T-helper 17 cell (primary cell): Measurements from ENCODE around the gene FEZF1. TPM values are rescaled to one million over a fixed set of nuclear protein-coding genes. Genes with fewer than 3 reads are reported as not detected.

ENCODE experiments used
- ATAC-seq: fragments of 150-1000 bp; cut with Tn5 transposase; 2 replicates; pipeline ENCODE4 v1.10.0; 2021; ENCODE audit warnings: mild to moderate bottlenecking, moderate library complexity
- DNase-seq, 3 donors: peaks; one replicate each; pipeline versions ENCODE4 v3.0.0 to v3.0.0-alpha.2; 2020 to 2021
- H3K9me3 ChIP-seq: one replicate; pipeline ENCODE4 v1.7.0; 2013; ENCODE audit warnings: low read length, mild to moderate bottlenecking; ENCODE audit not compliant: control insufficient read depth, poor library complexity, severe bottlenecking
- H3K27ac Mint-ChIP-seq: one replicate; pipeline ENCODE4 v1.8.0; 2022; ENCODE audit warnings: mild to moderate bottlenecking, moderate library complexity, mixed read lengths
- H3K27me3 Mint-ChIP-seq: one replicate; pipeline ENCODE4 v1.8.0; 2022; ENCODE audit warnings: mixed read lengths
- H3K36me3 Mint-ChIP-seq: one replicate; pipeline ENCODE4 v1.8.0; 2022; ENCODE audit warnings: low read depth, mixed read lengths
- H3K4me1 Mint-ChIP-seq: one replicate; pipeline ENCODE4 v1.8.0; 2022; ENCODE audit warnings: mild to moderate bottlenecking, mixed read lengths
- H3K4me3 Mint-ChIP-seq: one replicate; pipeline ENCODE4 v1.8.0; 2022; ENCODE audit warnings: mild to moderate bottlenecking, moderate library complexity, mixed read lengths
- total RNA-seq, 4 donors: library from RNA in 2 of 4; stranded (reverse) in 2 of 4; gene quantifications; one replicate each; pipeline ENCODE4 v1.2.3 and lab custom pipeline; 2022 to 2026

FEZF1 gene
- total RNA-seq (not detected), total RNA-seq (lab: John Stamatoyannopoulos, UW) (0 reads per million in 2 donors)

DNA sequence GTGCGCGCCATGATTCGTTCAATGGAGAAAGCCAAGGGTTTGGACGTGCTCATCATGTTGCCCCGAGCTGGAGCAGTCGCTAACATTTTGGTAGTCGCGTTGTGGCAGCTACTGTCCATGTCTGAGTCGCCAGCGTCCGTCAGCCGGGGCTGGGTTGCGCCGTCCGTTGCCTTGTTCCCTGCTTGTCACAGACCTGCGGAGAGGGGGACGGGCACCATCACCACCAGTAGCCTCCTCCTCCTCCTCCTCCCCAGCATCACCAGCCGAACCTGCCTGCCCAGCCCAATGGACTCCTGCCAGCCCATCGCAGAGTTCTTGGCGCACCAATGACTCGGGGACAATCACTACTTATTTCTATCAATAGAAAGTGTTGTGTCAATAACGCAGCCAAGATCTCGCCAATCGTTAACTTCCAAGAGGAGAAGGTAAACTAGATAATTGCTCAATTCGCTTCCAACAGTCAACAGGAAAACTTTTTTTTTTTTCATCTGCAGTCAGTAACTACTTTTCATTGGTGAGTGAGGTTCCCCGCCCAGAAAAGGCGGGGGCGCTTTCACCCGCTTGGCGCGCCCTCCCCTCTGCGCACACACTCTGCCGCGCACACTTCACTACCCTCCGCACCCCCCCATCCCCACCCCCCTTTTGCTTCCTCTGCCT is at the start of gene FEZF1:
FEZF1 (minus strand) TSS at position 432 of the 657 bp plus-strand sequence; CDS start at position 119, 313 bp downstream.
- H3K27ac Mint-ChIP-seq = no peak within 1 kb of the TSS
- no peaks in the 10 kb centered on the region for H3K4me1 Mint-ChIP-seq
- peak within 1 kb of the TSS; percentile 15 for H3K4me3 Mint-ChIP-seq
- no peak for DNase-seq
- ATAC-seq = no peak
- H3K27me3 Mint-ChIP-seq = peaks cover 73% of the 10 kb centered on the region
- H3K36me3 Mint-ChIP-seq = peaks cover 4% of the 10 kb centered on the region
- no peaks in the 10 kb centered on the region for H3K9me3 ChIP-seq

DNA sequence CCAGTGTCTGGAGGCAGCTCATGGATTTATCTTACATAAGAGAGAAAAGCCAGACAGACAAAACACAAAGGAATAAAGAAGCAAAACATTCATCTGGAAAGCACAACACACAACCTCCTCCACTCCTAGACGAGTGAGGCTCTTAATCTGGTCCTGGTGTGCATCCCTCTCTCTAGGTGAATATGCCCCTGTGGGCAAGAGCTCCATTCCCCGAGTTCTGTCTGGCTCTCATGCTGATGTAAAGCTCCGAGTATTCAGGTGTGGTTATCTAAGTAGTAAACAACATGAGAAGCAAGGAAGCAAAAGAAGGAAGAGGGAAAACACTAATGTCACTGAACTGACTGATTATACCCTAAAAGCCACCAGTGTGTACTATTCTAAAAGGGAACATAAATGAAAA is 47.9 kb upstream of the FEZF1 start:
- ATAC-seq (no peak), DNase-seq (no peak)
- no peaks in the 10 kb centered on the region for H3K9me3 ChIP-seq
- H3K36me3 Mint-ChIP-seq = no peaks in the 10 kb centered on the region
- no peak overlapping the region for H3K27ac Mint-ChIP-seq
- no peaks in the 10 kb centered on the region for H3K27me3 Mint-ChIP-seq
- H3K4me1 Mint-ChIP-seq = no peaks in the 10 kb centered on the region
- no peak overlapping the region for H3K4me3 Mint-ChIP-seq

DNA sequence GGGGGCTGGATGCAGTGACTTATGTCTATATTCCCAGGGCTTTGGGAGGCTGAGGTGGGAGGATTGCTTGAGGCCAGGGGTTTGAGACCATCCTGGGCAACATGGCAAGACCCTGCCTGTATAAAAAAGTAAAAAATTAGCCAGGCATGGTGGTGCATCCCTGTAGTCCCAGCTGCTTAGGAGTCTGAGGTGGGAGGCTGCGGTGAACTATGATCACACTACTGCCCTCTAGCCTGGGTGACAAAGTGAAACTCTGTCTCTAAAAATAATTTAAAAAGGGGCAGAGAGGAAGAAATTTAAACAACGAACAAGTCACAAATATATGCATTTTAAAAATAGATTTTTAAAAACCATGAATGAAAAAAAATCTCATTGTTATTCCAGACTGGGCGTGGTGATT is 46.2 kb upstream of the FEZF1 start:
- no peaks in the 10 kb centered on the region for H3K9me3 ChIP-seq
- H3K27ac Mint-ChIP-seq = no peak overlapping the region
- no peaks in the 10 kb centered on the region for H3K4me1 Mint-ChIP-seq
- no peaks in the 10 kb centered on the region for H3K27me3 Mint-ChIP-seq
- no peak for DNase-seq
- H3K4me3 Mint-ChIP-seq = no peak overlapping the region
- ATAC-seq = no peak
- no peaks in the 10 kb centered on the region for H3K36me3 Mint-ChIP-seq

DNA sequence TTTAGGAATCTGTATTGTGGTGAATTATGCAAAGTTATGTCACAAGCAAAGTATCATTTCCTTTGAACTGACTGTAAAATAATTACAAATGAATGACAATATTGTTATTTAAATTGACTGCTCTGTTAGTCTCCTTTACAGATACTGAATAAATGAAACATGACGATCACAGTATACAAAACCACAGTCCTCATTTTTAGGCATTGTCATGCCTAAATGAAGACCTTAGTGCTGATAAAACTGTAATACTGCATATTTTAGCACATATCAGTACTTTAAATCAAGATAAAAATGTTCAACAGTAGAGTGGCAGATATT is 39.7 kb upstream of the FEZF1 start:
- no peaks in the 10 kb centered on the region for H3K9me3 ChIP-seq
- DNase-seq (no peak), ATAC-seq (no peak)
- Mint-ChIP-seq H3K27me3 (no peaks in the 10 kb centered on the region), H3K4me1 (no peaks in the 10 kb centered on the region), H3K36me3 (no peaks in the 10 kb centered on the region), H3K4me3 (no peak overlapping the region), H3K27ac (no peak overlapping the region)

DNA sequence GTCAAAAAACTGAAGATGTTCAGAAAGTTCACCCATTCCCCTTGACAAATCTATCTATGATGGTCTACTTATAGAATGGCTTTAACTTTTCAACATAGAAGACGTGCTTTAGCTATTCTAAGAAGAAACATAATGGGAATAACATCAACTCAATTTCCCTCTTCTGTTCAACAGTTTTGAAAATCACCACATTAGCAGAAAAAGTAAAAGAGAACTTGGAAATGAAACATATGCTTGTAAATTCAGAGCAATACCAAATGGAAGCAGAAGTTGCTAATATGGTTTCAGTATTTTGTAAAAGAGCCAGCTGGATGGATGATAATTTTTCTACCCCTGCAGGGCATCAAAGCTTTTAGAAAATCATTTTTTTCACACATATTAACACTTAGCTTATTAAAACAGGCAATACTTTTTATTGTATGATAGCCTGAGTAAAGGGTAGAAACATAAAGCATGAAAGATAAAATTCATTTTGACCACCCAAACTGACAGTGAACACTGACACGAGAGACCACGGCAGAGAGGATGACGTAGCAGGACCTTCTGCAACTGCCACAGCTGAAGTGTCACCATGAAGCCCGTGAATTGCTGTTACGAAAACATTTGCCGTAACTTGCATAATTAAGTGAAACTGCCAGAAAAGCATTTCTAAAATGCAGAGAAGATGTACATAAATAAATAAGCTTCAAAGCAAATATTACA is 39.2 kb upstream of the FEZF1 start:
- Mint-ChIP-seq H3K27ac (no peak overlapping the region), H3K4me1 (no peaks in the 10 kb centered on the region), H3K36me3 (no peaks in the 10 kb centered on the region), H3K4me3 (no peak overlapping the region), H3K27me3 (no peaks in the 10 kb centered on the region)
- no peak for ATAC-seq
- no peaks in the 10 kb centered on the region for H3K9me3 ChIP-seq
- DNase-seq = no peak

DNA sequence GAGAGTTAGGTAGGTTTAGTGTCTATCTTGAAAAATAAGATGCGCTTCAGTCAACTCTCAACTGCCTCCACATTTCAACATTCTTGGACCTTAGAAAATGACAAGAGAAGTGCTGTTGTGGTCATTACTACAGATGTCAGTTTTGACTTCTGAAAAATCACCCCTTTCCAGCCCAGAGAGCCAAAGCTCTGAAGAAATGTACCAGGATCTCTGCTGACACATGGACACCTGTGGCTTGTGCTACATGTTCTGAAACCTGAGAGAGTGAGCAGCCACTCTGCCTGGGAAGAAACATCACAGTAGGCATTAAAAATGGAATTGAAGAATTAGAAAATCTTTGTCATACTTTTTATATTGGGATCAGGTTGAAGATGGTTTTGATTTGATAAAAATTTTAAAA is 35.9 kb upstream of the FEZF1 start:
- ATAC-seq (no peak), DNase-seq (no peak)
- Mint-ChIP-seq H3K36me3 (no peaks in the 10 kb centered on the region), H3K4me1 (no peaks in the 10 kb centered on the region), H3K27me3 (no peaks in the 10 kb centered on the region), H3K27ac (no peak overlapping the region), H3K4me3 (no peak overlapping the region)
- no peaks in the 10 kb centered on the region for H3K9me3 ChIP-seq

DNA sequence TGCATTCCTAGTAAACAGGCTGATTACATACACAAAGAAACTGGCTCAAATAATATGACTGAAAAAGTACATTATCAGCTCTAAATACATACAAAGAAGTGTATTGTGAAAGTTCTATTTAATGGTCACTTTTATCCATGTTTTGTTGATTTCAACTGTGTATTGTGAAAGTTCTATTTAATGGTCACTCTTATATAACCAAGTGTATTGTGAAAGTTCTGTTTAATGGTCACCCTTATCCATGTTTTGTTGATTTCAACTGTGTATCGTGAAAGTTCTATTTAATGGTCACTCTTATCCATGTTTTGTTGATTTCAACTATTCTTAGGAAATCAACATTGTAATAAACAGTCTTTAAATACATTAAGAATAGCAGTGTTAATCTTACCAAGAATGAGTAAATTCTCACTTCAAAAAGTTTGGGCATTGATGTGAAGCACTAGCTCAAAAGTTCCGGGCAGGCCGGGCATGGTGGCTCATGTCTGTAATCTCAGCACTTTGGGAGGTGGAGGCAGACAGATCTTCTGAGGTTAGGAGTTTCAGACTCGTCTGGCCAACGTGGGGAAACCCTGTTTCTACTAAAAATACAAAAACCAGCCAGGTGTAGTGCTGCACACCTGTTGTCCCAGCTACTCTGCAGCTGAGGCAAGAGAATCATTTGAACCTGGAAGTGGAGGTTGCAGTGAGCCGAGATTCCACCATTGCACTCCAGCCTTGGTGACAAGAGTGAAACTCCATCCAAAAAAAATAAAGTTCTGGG is 34.8 kb upstream of the FEZF1 start:
- no peak for DNase-seq
- Mint-ChIP-seq H3K36me3 (no peaks in the 10 kb centered on the region), H3K4me3 (no peak overlapping the region), H3K27me3 (no peaks in the 10 kb centered on the region), H3K4me1 (no peaks in the 10 kb centered on the region), H3K27ac (no peak overlapping the region)
- no peaks in the 10 kb centered on the region for H3K9me3 ChIP-seq
- no peak for ATAC-seq

DNA sequence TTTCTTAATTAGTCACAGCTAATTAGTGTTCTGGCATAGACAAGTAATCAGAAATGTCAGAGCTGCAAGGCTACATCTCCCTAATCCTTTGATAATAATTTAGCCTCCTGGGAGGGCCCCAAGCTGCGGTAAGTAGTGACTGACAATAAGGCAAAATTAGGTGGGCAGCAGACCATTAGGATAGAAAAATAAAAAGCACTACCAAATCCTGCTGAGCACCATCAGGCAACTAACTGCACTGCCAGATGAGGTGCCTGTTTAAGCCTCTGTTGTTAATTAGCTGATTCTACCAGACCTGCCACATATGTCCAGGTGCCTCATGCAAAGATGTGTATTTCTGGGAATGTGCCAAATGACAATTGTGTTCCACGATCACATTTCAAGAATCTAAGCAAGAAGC is 32.5 kb upstream of the FEZF1 start:
- ATAC-seq (no peak), DNase-seq (no peak)
- H3K9me3 ChIP-seq = no peaks in the 10 kb centered on the region
- H3K4me1 Mint-ChIP-seq = no peaks in the 10 kb centered on the region
- H3K27ac Mint-ChIP-seq = no peak overlapping the region
- no peak overlapping the region for H3K4me3 Mint-ChIP-seq
- no peaks in the 10 kb centered on the region for H3K36me3 Mint-ChIP-seq
- no peaks in the 10 kb centered on the region for H3K27me3 Mint-ChIP-seq

DNA sequence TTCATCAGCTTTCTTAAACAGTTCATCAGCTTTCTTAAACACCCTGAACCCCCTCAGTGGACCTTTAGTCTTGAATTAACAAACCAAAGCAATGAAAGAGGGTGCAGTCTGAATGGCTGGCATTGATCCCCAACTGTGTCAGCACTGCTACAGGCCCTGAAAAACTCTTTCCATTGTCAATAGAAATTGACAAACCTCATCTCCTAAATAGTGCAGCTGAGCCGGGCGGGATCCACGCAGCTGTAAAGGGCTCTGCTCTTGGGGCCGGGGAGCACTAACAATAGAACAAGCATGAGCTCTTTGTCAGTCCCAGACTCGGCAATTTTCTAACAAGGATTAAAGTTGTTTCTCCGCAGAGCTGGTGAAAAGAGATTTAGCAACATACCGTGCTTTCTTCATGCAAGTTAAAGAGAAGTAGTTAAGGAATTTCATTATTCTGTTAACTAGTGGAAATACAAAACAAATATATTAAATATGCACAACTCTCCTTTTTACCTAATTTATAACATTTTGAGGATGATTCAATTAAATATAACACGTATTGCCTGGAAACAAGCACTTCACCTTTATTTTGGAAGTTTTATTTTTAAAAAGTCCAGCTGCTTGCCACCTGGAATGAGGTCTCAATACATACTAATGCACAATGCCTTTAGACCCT is 24.7 kb upstream of the FEZF1 start:
- no peaks in the 10 kb centered on the region for H3K4me1 Mint-ChIP-seq
- DNase-seq = no peak
- H3K36me3 Mint-ChIP-seq = no peaks in the 10 kb centered on the region
- no peak overlapping the region for H3K4me3 Mint-ChIP-seq
- H3K27me3 Mint-ChIP-seq = no peaks in the 10 kb centered on the region
- H3K27ac Mint-ChIP-seq = no peak overlapping the region
- ATAC-seq = no peak
- no peaks in the 10 kb centered on the region for H3K9me3 ChIP-seq

DNA sequence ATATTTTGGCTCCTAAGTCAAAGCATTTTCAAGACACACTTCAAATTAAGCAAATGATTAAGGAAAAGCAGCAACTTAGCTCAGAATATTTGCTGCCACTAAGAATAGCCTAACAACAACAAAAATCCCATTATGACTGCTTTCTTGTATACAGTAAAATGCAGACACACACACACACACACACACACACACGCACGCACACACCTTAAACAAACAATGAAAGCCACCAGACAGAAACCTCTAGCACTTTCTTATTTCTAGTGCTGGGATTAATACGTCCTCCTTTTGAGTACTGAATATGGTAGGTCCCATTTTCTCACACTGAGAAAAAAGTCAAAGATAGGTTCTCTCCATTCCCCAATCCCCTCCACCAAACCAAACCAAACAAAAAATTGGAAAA is 23.4 kb upstream of the FEZF1 start:
- no peak for DNase-seq
- H3K4me3 Mint-ChIP-seq = no peak overlapping the region
- H3K4me1 Mint-ChIP-seq = no peaks in the 10 kb centered on the region
- H3K9me3 ChIP-seq = no peaks in the 10 kb centered on the region
- no peaks in the 10 kb centered on the region for H3K36me3 Mint-ChIP-seq
- H3K27ac Mint-ChIP-seq = no peak overlapping the region
- ATAC-seq = no peak
- H3K27me3 Mint-ChIP-seq = no peaks in the 10 kb centered on the region

DNA sequence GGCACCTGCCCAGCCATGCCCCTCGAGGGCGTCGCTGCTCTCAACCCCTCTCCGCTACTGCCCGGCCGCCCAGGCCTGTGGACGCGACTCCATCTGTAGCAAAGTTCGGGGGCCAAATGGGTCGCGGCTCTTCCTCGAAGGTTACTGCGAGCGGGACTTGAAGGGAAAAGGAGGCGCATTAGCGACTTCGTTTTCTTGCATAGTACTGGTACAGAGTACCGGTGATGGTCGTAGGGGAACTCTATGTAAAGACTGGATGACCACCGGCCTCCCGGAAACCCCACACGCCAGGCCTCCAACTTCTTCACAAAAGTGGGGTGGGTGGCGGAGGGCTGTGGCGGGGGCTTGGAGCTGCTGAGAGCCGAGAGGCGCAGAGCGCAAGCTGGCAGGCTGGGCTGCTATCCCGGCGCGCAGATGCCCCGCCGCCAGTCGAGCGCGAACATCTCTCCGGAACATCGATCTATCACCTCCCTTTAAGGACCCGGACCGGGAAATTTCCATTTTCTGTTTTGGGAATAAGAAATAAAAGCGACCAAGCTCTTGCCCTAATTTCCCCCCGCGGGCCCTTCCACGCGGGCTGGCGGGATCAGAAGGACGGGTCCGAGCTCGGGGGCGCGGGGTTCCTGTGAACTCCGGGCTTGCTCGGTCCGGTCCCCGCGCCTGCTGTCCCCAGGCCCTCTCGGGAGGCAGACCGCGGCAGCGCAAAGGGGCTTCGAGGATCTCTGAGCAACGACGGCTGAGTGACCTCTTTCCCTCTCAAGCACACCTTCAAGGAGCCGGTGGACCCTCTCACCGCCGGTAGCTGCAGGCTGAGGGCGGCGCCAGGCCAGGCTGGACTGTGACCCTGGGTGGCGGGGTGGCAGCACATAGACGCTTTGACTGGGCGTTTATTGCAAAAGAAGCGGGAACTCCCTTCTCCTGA is 12.2 kb upstream of the FEZF1 start:
- no peaks in the 10 kb centered on the region for H3K9me3 ChIP-seq
- Mint-ChIP-seq H3K4me3 (no peak overlapping the region), H3K27me3 (peaks cover 40% of the 10 kb centered on the region), H3K4me1 (no peaks in the 10 kb centered on the region), H3K27ac (no peak overlapping the region), H3K36me3 (no peaks in the 10 kb centered on the region)
- no peak for ATAC-seq
- no peak for DNase-seq

DNA sequence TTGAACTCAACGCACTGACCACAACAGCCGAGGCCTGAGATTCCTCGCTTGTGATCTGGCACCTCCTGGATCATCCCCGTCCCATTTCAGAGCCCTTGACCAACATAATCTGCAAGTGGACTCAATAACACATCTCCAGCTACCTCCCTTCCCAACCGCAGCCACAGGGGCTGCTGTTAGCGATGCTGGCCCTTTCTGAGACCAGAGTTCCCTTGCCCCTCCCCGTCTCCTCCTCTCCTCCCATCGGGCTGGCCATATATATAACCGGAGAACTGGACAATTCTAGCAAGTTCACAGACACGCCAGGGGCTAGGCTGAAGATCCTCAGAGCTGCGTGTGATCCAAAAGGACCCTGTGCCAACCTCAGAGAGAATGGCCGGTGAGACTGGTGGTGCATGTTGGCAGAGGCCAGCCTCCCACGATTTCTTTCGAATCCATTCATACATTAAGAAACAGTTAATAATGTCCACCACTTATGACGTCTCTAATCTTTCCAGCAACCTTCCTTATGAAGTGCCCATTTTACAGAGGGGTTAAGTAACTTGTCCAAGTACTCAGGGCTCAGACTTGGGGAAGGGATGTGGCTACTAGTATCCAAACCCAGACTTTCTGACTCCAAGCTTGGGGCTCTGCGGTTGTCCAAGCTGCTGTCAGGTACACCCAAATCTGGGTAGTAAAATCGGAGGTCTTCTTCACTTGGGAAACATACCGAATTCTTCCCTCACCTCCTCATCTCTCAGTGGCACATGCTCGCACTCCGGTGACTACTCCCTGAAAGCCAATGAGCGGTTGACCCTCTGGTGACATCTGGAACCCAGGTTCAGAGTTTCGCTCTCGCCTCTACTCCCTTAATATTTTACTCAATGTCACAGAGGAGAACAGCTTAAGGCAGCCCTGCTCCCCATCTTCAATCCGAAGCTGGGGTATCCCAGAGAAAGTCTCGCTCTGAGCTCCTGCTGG is 11.2 kb upstream of the FEZF1 start:
- ATAC-seq = no peak
- H3K4me1 Mint-ChIP-seq = no peaks in the 10 kb centered on the region
- DNase-seq = no peak
- H3K9me3 ChIP-seq = no peaks in the 10 kb centered on the region
- H3K27me3 Mint-ChIP-seq = peaks cover 48% of the 10 kb centered on the region
- no peak overlapping the region for H3K27ac Mint-ChIP-seq
- no peak overlapping the region for H3K4me3 Mint-ChIP-seq
- no peaks in the 10 kb centered on the region for H3K36me3 Mint-ChIP-seq
